Heart left ventricle (tissue), 13 donors: ENCODE data around the gene TADA3.

Experiments
- CTCF ChIP-seq, 12 donors: fragments of 200-600 bp; sonication (generic) in 4 of 12; IDR thresholded peaks; one replicate each; pipeline versions ENCODE4 v1.5.0 to v1.8.0; 2018 to 2022; ENCODE audit warnings: antibody characterized with exemption in 12 of 12, mild to moderate bottlenecking in 5 of 12
- POLR2A ChIP-seq, 2 donors: fragments of 450-650 bp; IDR thresholded peaks; one replicate each; pipeline ENCODE4 v1.6.1; 2017; ENCODE audit warnings: antibody characterized with exemption in 2 of 2, mild to moderate bottlenecking in 2 of 2, moderate library complexity in 2 of 2
- donor health status: ischemic (EF 13 %, LVEDD 7.1; RV severe dilation, severe dysfunction).
- donor health status: DM: no; HTN: yes; CAD: no.
- donor health status: DM: no; HTN: no; CAD: no.
- donor health status: ischemic (EF 25% LVEDD 6.9; RV normal size, moderate dysfunction).
- donor health status: ischemic (EF 25% LVEDD 5.7; RV mildly dilated, moderate dysfunction).
- donor health status: ischemic (EF 35%, LVEDD 5.7; RV mildly dilated, moderate dysfunction).
- donor health status: nonischemic (EF 11% LVEDD 7.7; RV severe dilation, severe dysfunction).
- donor health status: DM: yes; HTN: yes; CAD: no.
- donor health status: PGD.
- donor health status: ischemic (EF 29% LVEDD 5.4; RV normal size, mild dysfunction).
- donor health status: nonischemic (EF 23%, LVEDD 6.1; RV moderate dilation, normal function).

GRCh38 chr3:9806688-9807589, 14.7 kb upstream of the TADA3 start:
- TF ChIP-seq CTCF (IDR thresholded peaks at IDR 0.05) = no peak
- no peak for TF ChIP-seq POLR2A (IDR thresholded peaks at IDR 0.05)
